GM18907 (cell line): ENCODE data around the gene TNIP3.

Experiments
- ATAC-seq: cut with Tn5 transposase; IDR thresholded peaks from one replicate; pipeline ENCODE4 v1.9.1; 2021; ENCODE audit warnings: mild to moderate bottlenecking, moderate library complexity; ENCODE audit not compliant: unreplicated experiment

Gene TNIP3

GRCh38 chr4:121140716-121141460 lies 23.2 kb downstream of the TNIP3 start:
- ATAC-seq: no peak

GRCh38 chr4:121139533-121140222 lies 24.4 kb downstream of the TNIP3 start:
- peak; percentile 80 for ATAC-seq

- no peak for ATAC-seq
These were observed 25.9 kb downstream of the TNIP3 start for GRCh38 chr4:121138039-121138825.

- no peak for ATAC-seq
These were observed 33.8 kb downstream of the TNIP3 start for GRCh38 chr4:121130326-121130660.

- no peak for ATAC-seq
These were observed 34.4 kb downstream of the TNIP3 start for GRCh38 chr4:121129606-121130325.

- no peak for ATAC-seq
These were observed 37.0 kb downstream of the TNIP3 start for GRCh38 chr4:121127100-121127499.

- ATAC-seq: no peak
These were observed 37.6 kb downstream of the TNIP3 start for GRCh38 chr4:121126449-121127006.

GRCh38 chr4:121125498-121125885 lies 38.6 kb downstream of the TNIP3 start:
- no peak for ATAC-seq

- ATAC-seq: no peak
These were observed 41.5 kb downstream of the TNIP3 start for GRCh38 chr4:121122661-121123060.

- no peak for ATAC-seq
These were observed 44.4 kb downstream of the TNIP3 start for GRCh38 chr4:121119715-121120114.

GRCh38 chr4:121118344-121118743 lies 45.8 kb downstream of the TNIP3 start:
- ATAC-seq: no peak

GRCh38 chr4:121114756-121115155 lies 49.4 kb downstream of the TNIP3 start:
- ATAC-seq: no peak

GRCh38 chr4:121112530-121112929 lies 51.6 kb downstream of the TNIP3 start:
- no peak for ATAC-seq

GRCh38 chr4:121108557-121108956 lies 55.6 kb downstream of the TNIP3 start:
- no peak for ATAC-seq

GRCh38 chr4:121107507-121107906 lies 56.6 kb downstream of the TNIP3 start:
- no peak for ATAC-seq

- no peak for ATAC-seq
These were observed 63.9 kb downstream of the TNIP3 start for GRCh38 chr4:121100093-121100775.

- no peak for ATAC-seq
These were observed 65.9 kb downstream of the TNIP3 start for GRCh38 chr4:121098266-121098665.

GRCh38 chr4:121096629-121097028 lies 67.5 kb downstream of the TNIP3 start:
- ATAC-seq: no peak

GRCh38 chr4:121096191-121096590 lies 67.9 kb downstream of the TNIP3 start:
- ATAC-seq: no peak

- ATAC-seq: no peak
These were observed 69.7 kb downstream of the TNIP3 start for GRCh38 chr4:121094297-121094966.
